HepG2 (cell line): Measurements from ENCODE around the gene ANKRD39. TPM values are rescaled to one million over a fixed set of nuclear protein-coding genes. Genes with fewer than 3 reads are reported as not detected.
A peak's percentile ranks its signal among the peaks of the same experiment; 100 is the strongest.

Source experiments
- AGO1 ChIP-seq: fragments of 200-400 bp; formaldehyde crosslinking; IDR thresholded peaks from 2 replicates; pipeline ENCODE4 v1.6.1; 2017; ENCODE audit warnings: mild to moderate bottlenecking, low read depth, low read length, moderate library complexity; ENCODE audit not compliant: poor library complexity, severe bottlenecking
- ARHGAP35 ChIP-seq: sonication (generic); formaldehyde crosslinking; IDR thresholded peaks from 2 replicates; pipeline ENCODE4 v1.9.0; 2022; ENCODE audit warnings: mild to moderate bottlenecking, inconsistent platforms, moderate library complexity, missing genetic modification reagents, borderline replicate concordance
- DNMT1 ChIP-seq: sonication (generic); formaldehyde crosslinking; IDR thresholded peaks from 2 replicates; pipeline ENCODE4 v1.5.1; 2020; ENCODE audit warnings: mild to moderate bottlenecking, missing genetic modification reagents
- FOXM1 ChIP-seq: sonication (generic); formaldehyde crosslinking; IDR thresholded peaks from 2 replicates; pipeline ENCODE4 v1.5.0; 2020; ENCODE audit warnings: missing genetic modification reagents
- HNF4A ChIP-seq: sonication (generic); formaldehyde crosslinking; IDR thresholded peaks from 2 replicates; pipeline ENCODE4 v1.4.0; 2020; ENCODE audit warnings: missing genetic modification reagents
- POLR2A ChIP-seq, 2 experiments: IDR thresholded peaks; 2 replicates each; pipeline ENCODE4 v1.6.1; 2011; ENCODE audit warnings: low read depth in 2 of 2, low read length in 2 of 2, mild to moderate bottlenecking in 1 of 2, moderate library complexity in 1 of 2; ENCODE audit not compliant: insufficient read depth in 1 of 2
- RAD51 ChIP-seq: fragments of 450-650 bp; IDR thresholded peaks from 2 replicates; pipeline ENCODE4 v1.6.1; 2016; ENCODE audit warnings: borderline replicate concordance
- RORA ChIP-seq: sonication (generic); formaldehyde crosslinking; IDR thresholded peaks from 2 replicates; pipeline ENCODE4 v1.5.0; 2020; ENCODE audit warnings: mild to moderate bottlenecking, missing genetic modification reagents, moderate library complexity
- ZFP36 ChIP-seq: fragments of 150-350 bp; IDR thresholded peaks from 2 replicates; pipeline ENCODE4 v1.6.1; 2018; ENCODE audit warnings: borderline replicate concordance, low read length, low read depth; ENCODE audit not compliant: partially characterized antibody
- ZNF101 ChIP-seq: sonication (generic); formaldehyde crosslinking; IDR thresholded peaks from 2 replicates; pipeline ENCODE4 v1.4.0; 2020; ENCODE audit warnings: mild to moderate bottlenecking, low read depth, missing genetic modification reagents, borderline replicate concordance
- ZNF782 ChIP-seq: sonication (generic); formaldehyde crosslinking; IDR thresholded peaks from 2 replicates; pipeline ENCODE4 v1.4.0; 2020; ENCODE audit warnings: missing genetic modification reagents, mild to moderate bottlenecking, borderline replicate concordance
- polyA plus RNA-seq, 8 experiments: library from polyadenylated mRNA; depleted of rRNA in 3 of 8; stranded (reverse) in 7 of 8; unstranded in 1 of 8; fragments of >200 nt; fragmentation: Illumina TruSeq in 4 of 8; extraction: Trizol in 4 of 8; gene quantifications; 2 replicates each; pipeline versions ENCODE4 v1.2.1 to v1.2.3, GENCODE V29; 2011 to 2016; ENCODE audit warnings: low read depth in 4 of 8, missing spikeins in 1 of 8, mixed read lengths in 1 of 8; ENCODE audit not compliant: insufficient read depth in 1 of 8
- total RNA-seq, 5 experiments: library from RNA; depleted of rRNA; stranded (reverse); fragments of >200 nt; fragmentation: Illumina TruSeq; extraction: Trizol; gene quantifications; 2 replicates each; pipeline ENCODE4 v1.2.3, GENCODE V29; 2016; ENCODE audit warnings: low read depth in 1 of 5
- TF ChIP-seq, protein P1 (sequence below): sonication (generic); formaldehyde crosslinking; IDR thresholded peaks from 2 replicates; pipeline ENCODE4 v1.5.0; 2020; ENCODE audit warnings: mild to moderate bottlenecking, missing genetic modification reagents, borderline replicate concordance
- TF ChIP-seq, protein P2 (sequence below): sonication (generic); formaldehyde crosslinking; IDR thresholded peaks from 2 replicates; pipeline ENCODE4 v1.4.0; 2020; ENCODE audit warnings: mild to moderate bottlenecking, missing genetic modification reagents

The ANKRD39 gene
- total and polyA plus RNA-seq, 2 of the 13 experiments (the other 11 are each of a cell fraction or from before 2014, with no cell fraction given) = 23.2 to 24.8 TPM

DNA sequence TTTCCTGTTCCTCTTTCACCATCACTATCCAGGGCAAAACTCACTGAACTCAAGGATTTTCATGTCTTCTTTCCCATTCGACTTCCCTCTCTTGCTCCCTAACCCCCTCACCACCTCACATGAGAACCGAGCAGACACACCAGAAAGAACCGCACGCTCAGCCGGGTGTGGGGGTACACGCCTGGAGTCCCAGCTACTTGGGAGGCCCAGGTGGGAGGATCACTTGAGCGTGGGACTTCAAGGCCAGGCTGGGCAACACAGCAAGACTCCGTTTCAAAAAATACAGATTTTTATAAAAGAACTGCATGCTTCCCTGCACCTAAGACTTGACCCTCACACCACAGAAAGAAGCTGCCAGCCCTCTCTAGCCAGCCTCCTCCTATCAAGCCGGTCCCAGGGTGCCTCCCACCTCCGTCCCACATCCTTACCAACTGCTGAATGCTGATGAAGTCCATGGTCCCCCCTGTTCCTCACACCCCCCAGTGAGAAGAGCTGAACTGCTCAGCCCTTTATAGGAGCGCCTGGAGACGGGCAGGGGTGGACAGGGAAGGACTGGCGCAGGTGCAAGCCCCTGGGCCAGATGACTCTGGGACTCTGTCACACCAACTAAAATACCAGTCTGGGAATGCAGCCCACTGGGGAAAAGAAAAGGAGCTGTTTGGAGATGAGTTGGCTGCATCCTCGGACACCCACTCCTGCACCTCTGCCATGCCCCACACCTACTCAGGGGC is 14.1 kb downstream of the ANKRD39 start, which contains the start of gene ANKRD23 (continued):
- TF ChIP-seq, protein P1, sequence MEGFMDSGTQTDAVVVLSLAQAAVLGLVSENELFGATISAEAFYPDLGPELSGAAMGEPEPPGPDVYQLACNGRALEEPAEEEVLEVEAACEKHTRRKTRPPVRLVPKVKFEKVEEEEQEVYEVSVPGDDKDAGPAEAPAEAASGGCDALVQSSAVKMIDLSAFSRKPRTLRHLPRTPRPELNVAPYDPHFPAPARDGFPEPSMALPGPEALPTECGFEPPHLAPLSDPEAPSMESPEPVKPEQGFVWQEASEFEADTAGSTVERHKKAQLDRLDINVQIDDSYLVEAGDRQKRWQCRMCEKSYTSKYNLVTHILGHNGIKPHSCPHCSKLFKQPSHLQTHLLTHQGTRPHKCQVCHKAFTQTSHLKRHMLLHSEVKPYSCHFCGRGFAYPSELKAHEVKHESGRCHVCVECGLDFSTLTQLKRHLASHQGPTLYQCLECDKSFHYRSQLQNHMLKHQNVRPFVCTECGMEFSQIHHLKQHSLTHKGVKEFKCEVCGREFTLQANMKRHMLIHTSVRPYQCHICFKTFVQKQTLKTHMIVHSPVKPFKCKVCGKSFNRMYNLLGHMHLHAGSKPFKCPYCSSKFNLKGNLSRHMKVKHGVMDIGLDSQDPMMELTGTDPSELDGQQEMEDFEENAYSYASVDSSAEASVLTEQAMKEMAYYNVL = no peak
- TF ChIP-seq ZNF101 (CRISPR knock-in tag) (no peak), ZFP36 (no peak), ARHGAP35 (CRISPR knock-in tag) (no peak), HNF4A (CRISPR knock-in tag) (no peak), POLR2A (IDR thresholded peaks at IDR 0.05; ENCODE audit: insufficient read depth in 1 of 2, low read depth in 2 of 2, low read length in 2 of 2) (0 out of 4 replicates have a peak, but pooled peaks of 1 of the 2 experiments have one; percentile 20), RORA (CRISPR knock-in tag) (no peak), AGO1 (peak; percentile 13), DNMT1 (CRISPR knock-in tag) (no peak), FOXM1 (CRISPR knock-in tag) (no peak), ZNF782 (CRISPR knock-in tag) (no peak), RAD51 (no peak)
- TF ChIP-seq, protein P2, sequence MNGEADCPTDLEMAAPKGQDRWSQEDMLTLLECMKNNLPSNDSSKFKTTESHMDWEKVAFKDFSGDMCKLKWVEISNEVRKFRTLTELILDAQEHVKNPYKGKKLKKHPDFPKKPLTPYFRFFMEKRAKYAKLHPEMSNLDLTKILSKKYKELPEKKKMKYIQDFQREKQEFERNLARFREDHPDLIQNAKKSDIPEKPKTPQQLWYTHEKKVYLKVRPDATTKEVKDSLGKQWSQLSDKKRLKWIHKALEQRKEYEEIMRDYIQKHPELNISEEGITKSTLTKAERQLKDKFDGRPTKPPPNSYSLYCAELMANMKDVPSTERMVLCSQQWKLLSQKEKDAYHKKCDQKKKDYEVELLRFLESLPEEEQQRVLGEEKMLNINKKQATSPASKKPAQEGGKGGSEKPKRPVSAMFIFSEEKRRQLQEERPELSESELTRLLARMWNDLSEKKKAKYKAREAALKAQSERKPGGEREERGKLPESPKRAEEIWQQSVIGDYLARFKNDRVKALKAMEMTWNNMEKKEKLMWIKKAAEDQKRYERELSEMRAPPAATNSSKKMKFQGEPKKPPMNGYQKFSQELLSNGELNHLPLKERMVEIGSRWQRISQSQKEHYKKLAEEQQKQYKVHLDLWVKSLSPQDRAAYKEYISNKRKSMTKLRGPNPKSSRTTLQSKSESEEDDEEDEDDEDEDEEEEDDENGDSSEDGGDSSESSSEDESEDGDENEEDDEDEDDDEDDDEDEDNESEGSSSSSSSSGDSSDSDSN = no peak
